ENCODE results near the gene PARD3. TPM values are rescaled to one million over a fixed set of nuclear protein-coding genes. Genes with fewer than 3 reads are reported as not detected.
A peak's percentile ranks its signal among the peaks of the same experiment; 100 is the strongest.

PARD3 gene
- total RNA-seq, 6 experiments from 2014 or later = 19.1 to 27.8 (median 22.0) TPM

DNA sequence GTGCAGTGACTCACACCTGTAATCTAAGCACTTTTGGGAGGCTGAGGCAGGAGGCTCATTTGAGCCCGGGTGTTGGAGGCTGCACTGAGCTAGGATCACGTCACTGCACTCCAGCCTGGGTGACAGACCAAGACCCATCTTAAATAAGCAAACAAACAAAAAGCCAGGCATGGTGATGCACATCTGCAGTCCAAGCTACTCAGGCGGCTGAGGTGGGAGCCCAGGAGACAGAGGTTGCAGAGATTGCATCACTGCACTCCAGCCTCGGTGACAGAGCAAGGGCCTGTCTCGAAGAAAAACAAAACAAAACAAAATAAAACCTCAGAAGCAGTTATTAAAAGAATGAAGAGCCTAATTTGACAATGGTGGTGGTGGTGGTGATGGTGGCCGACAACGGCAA, 132.5 kb downstream of the PARD3 start:
- intact Hi-C loops (cut with DNase I) = no loop called here
- no peaks in the 10 kb centered on the region for H3K36me3 ChIP-seq
- DNase-seq (no peak), ATAC-seq (peak in 1 of 4 donors; percentile 7)
- no peaks in the 10 kb centered on the region for H3K4me1 ChIP-seq
- H3K27ac ChIP-seq = no peak overlapping the region
- no peaks in the 10 kb centered on the region for H3K27me3 ChIP-seq
- 77% methylated on average over 6 of the region's 7 CpGs for WGBS (ENCODE audit: insufficient coverage, low coverage, low lambda C conversion rate, missing lambda C conversion rate)
- TF ChIP-seq CTCF (IDR thresholded peaks at IDR 0.05) (no peak), POLR2A (IDR thresholded peaks at IDR 0.05) (no peak)
- no peak overlapping the region for H3K4me3 ChIP-seq
- H3K9me3 ChIP-seq = no peaks in the 10 kb centered on the region

- H3K4me1 ChIP-seq = no peaks in the 10 kb centered on the region
- intact Hi-C loops (cut with DNase I) = no loop called here
- no peak for TF ChIP-seq POLR2A (IDR thresholded peaks at IDR 0.05)
- no peak overlapping the region for H3K4me3 ChIP-seq
- H3K36me3 ChIP-seq = no peaks in the 10 kb centered on the region
- ATAC-seq (peak in 1 of 4 donors; percentile 55), DNase-seq (no peak)
- no peak overlapping the region for H3K27ac ChIP-seq
- no peaks in the 10 kb centered on the region for H3K9me3 ChIP-seq
- H3K27me3 ChIP-seq = no peaks in the 10 kb centered on the region
- WGBS (ENCODE audit: insufficient coverage, low coverage, low lambda C conversion rate, missing lambda C conversion rate) = 65% methylated on average over 5 of the region's 5 CpGs
Observed at GRCh38 chr10:34681933-34682332, 133.2 kb downstream of the PARD3 start.

DNA sequence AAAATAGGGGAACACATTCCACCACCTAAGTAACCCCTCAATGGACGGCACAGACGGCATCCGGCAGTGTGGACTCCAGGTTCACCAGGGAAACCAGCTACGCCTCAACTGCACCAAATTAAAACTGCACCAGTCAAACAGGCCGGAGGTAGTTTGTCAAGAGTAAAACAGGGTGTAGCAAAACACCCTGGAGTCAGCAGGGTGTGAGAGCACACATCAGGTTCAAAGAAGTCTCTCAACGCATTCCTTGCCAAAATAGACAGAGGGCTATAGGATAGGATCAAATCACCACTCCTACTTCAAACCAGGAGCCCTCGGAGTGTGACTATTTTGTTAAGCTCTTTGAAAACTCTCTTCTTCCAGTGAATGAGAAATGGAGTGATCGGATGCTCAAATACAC, 135.9 kb downstream of the PARD3 start:
- no peak overlapping the region for H3K27ac ChIP-seq
- ATAC-seq (no peak), DNase-seq (no peak)
- no peaks in the 10 kb centered on the region for H3K4me1 ChIP-seq
- no peaks in the 10 kb centered on the region for H3K9me3 ChIP-seq
- 90% methylated on average over 6 of the region's 8 CpGs for WGBS (ENCODE audit: insufficient coverage, low coverage, low lambda C conversion rate, missing lambda C conversion rate)
- intact Hi-C loops (cut with DNase I) = no loop called here
- H3K27me3 ChIP-seq = no peaks in the 10 kb centered on the region
- TF ChIP-seq CTCF (IDR thresholded peaks at IDR 0.05) = no peak
- no peak for TF ChIP-seq POLR2A (IDR thresholded peaks at IDR 0.05)
- no peak overlapping the region for H3K4me3 ChIP-seq
- H3K36me3 ChIP-seq = no peaks in the 10 kb centered on the region

DNA sequence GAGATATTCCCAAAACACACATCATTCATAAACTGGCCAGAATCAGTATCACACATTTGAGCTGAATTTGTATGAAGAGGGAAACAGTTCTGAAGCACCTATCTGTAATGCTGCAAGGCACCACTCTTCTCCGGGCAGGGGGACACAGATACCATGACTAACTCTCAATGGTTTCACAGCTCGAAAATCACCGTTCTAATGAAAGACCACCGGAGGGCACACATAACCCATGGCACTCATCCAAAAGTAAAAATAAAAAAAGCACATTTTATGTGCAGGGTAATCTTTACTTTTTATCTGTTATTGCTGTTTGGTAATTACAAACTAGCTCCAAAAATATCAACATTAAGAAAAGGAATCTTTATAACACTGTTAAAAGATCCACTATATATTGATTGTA, 137.5 kb downstream of the PARD3 start:
- ATAC-seq = no peak
- H3K27ac ChIP-seq = no peak overlapping the region
- no peaks in the 10 kb centered on the region for H3K9me3 ChIP-seq
- no peak for DNase-seq
- intact Hi-C loops (cut with DNase I) = no loop called here
- 87% methylated on average over 4 of the region's 4 CpGs for WGBS (ENCODE audit: insufficient coverage, low coverage, low lambda C conversion rate, missing lambda C conversion rate)
- no peaks in the 10 kb centered on the region for H3K27me3 ChIP-seq
- H3K4me1 ChIP-seq = no peaks in the 10 kb centered on the region
- H3K36me3 ChIP-seq = no peaks in the 10 kb centered on the region
- H3K4me3 ChIP-seq = no peak overlapping the region
- TF ChIP-seq POLR2A (IDR thresholded peaks at IDR 0.05) (no peak), CTCF (IDR thresholded peaks at IDR 0.05) (no peak)

GRCh38 chr10:34677132-34677531, 138.0 kb downstream of the PARD3 start:
- Histone ChIP-seq H3K4me3 (no peak overlapping the region), H3K36me3 (no peaks in the 10 kb centered on the region), H3K27me3 (no peaks in the 10 kb centered on the region), H3K4me1 (no peaks in the 10 kb centered on the region), H3K9me3 (no peaks in the 10 kb centered on the region), H3K27ac (no peak overlapping the region)
- intact Hi-C loops (cut with DNase I) = no loop called here
- DNase-seq (no peak), ATAC-seq (no peak)
- no peak for TF ChIP-seq CTCF (IDR thresholded peaks at IDR 0.05)
- no peak for TF ChIP-seq POLR2A (IDR thresholded peaks at IDR 0.05)
